Esophagus muscularis mucosa (tissue), 4 donors: Measurements from ENCODE around the gene FBXW8.

ENCODE experiments used
- CTCF ChIP-seq, 3 experiments: fragments of 200-600 bp in 2 of 3; fragments of 450-650 bp in 1 of 3; sonication (generic) in 2 of 3; IDR thresholded peaks; one replicate each; pipeline ENCODE4 v1.5.1; 2017 to 2019; ENCODE audit warnings: antibody characterized with exemption in 3 of 3, mild to moderate bottlenecking in 2 of 3, moderate library complexity in 1 of 3
- EP300 ChIP-seq: sonication (generic); formaldehyde crosslinking; IDR thresholded peaks from one replicate; pipeline ENCODE4 v1.6.1; 2017; ENCODE audit warnings: antibody characterized with exemption
- POLR2A ChIP-seq: fragments of 450-650 bp; IDR thresholded peaks from one replicate; pipeline ENCODE4 v1.6.1; 2017; ENCODE audit warnings: antibody characterized with exemption, moderate library complexity, mild to moderate bottlenecking, low read depth
- POLR2AphosphoS5 ChIP-seq, 2 donors: sonication (generic); formaldehyde crosslinking; IDR thresholded peaks; one replicate each; pipeline ENCODE4 v1.6.1; 2017; ENCODE audit warnings: antibody characterized with exemption in 2 of 2

- no peak for TF ChIP-seq CTCF (IDR thresholded peaks at IDR 0.05)
- no peak for TF ChIP-seq EP300
- TF ChIP-seq POLR2A: no peak
- TF ChIP-seq POLR2AphosphoS5 (IDR thresholded peaks at IDR 0.05): no peak
Measured at GRCh38 chr12:117042171-117042842, 131.6 kb downstream of the FBXW8 start.
